KMS-11 (cell line): ENCODE measurements around the gene DEXI.

ENCODE experiments used
- H2AFZ ChIP-seq: fragments of 200-600 bp; sonication (generic); 2 replicates; pipeline ENCODE4 v1.6.1; 2016; ENCODE audit warnings: antibody characterized with exemption, mixed run types, low read depth
- H3K27ac ChIP-seq: fragments of 200-600 bp; sonication (generic); 2 replicates; pipeline ENCODE4 v1.6.1; 2016; ENCODE audit warnings: mild to moderate bottlenecking, mixed run types
- H3K27me3 ChIP-seq: fragments of 200-600 bp; sonication (generic); 2 replicates; pipeline ENCODE4 v1.6.1; 2017; ENCODE audit warnings: mild to moderate bottlenecking, low read depth, mixed run types, moderate library complexity; ENCODE audit not compliant: insufficient read depth
- H3K36me3 ChIP-seq: fragments of 200-600 bp; sonication (generic); 2 replicates; pipeline ENCODE4 v1.6.1; 2017; ENCODE audit warnings: mild to moderate bottlenecking, mixed run types; ENCODE audit not compliant: insufficient read depth
- H3K4me1 ChIP-seq: fragments of 200-600 bp; sonication (generic); 2 replicates; pipeline ENCODE4 v1.6.1; 2016; ENCODE audit warnings: mild to moderate bottlenecking, low read depth, mixed run types; ENCODE audit not compliant: poor library complexity, severe bottlenecking
- H3K4me2 ChIP-seq: fragments of 200-600 bp; sonication (generic); 2 replicates; pipeline ENCODE4 v1.7.0; 2016; ENCODE audit warnings: mild to moderate bottlenecking, mixed run types
- H3K4me3 ChIP-seq: fragments of 200-600 bp; sonication (generic); IDR thresholded peaks from 2 replicates; pipeline ENCODE4 v1.6.1; 2017; ENCODE audit warnings: low read depth, low read length, mixed read lengths; ENCODE audit not compliant: insufficient read depth
- H3K79me2 ChIP-seq: fragments of 200-600 bp; sonication (generic); 2 replicates; pipeline ENCODE4 v1.6.1; 2016; ENCODE audit warnings: low read depth, mixed run types; ENCODE audit not compliant: insufficient read depth
- H3K9ac ChIP-seq: fragments of 200-600 bp; sonication (generic); 2 replicates; pipeline ENCODE4 v1.6.1; 2016; ENCODE audit warnings: mild to moderate bottlenecking, mixed run types
- H4K20me1 ChIP-seq: fragments of 200-600 bp; sonication (generic); 2 replicates; pipeline ENCODE4 v1.6.1; 2016; ENCODE audit warnings: mild to moderate bottlenecking, mixed run types; ENCODE audit not compliant: insufficient read depth
- TF ChIP-seq, protein P1 (sequence below): fragments of 200-600 bp; sonication (generic); conservative IDR thresholded peaks from 2 replicates; pipeline ENCODE4 v1.6.1; 2017; ENCODE audit warnings: low read depth, mild to moderate bottlenecking, antibody characterized with exemption, low read length, moderate library complexity, mixed read lengths

The DEXI gene

DNA sequence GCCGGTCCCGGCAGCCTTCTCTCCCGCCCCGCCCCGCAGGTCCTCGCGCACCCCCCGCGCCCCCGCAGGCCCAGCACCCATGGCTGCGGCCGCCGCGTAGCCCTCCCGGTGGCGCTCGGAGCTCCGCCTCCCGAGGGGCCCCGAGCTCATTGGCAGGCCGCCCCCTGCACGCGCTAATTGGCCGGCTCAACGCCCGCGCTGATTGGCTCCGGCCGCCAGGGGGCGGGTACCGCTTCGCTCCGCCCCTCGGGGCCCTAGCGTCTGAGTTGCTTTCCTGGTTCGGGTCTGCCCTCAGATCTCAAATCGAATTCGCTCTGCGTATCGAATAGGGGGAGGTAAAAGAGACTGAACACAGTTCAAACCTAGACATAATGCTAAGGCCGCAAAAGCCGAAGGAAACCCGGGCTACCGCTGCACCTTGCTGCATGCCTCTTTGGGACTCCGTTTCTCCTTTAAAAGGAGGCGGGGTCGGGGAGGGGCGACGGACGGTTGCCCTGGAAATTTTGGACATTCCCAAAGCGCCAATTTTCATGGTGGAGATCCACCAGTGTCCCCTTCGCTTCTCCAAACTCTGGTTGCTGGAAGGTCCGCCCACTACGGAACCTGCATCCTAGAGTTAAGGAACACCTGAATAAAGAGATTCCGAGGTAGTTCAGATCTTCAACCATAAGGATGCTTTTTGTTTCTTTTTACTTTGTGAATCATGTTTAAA is at the start of gene DEXI:
DEXI (minus strand) TSS at position 117 of the 712 bp plus-strand sequence. CDS start 463 bp downstream, outside the sequence.
- TF ChIP-seq, protein P1, sequence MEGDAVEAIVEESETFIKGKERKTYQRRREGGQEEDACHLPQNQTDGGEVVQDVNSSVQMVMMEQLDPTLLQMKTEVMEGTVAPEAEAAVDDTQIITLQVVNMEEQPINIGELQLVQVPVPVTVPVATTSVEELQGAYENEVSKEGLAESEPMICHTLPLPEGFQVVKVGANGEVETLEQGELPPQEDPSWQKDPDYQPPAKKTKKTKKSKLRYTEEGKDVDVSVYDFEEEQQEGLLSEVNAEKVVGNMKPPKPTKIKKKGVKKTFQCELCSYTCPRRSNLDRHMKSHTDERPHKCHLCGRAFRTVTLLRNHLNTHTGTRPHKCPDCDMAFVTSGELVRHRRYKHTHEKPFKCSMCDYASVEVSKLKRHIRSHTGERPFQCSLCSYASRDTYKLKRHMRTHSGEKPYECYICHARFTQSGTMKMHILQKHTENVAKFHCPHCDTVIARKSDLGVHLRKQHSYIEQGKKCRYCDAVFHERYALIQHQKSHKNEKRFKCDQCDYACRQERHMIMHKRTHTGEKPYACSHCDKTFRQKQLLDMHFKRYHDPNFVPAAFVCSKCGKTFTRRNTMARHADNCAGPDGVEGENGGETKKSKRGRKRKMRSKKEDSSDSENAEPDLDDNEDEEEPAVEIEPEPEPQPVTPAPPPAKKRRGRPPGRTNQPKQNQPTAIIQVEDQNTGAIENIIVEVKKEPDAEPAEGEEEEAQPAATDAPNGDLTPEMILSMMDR, result peak; percentile 67
- peaks cover 54% of the 10 kb centered on the region; the same call in 1 of the 2 replicates for H3K79me2 ChIP-seq
- peaks cover 59% of the 10 kb centered on the region for H3K4me1 ChIP-seq
- H3K36me3 ChIP-seq, result no peaks in the 10 kb centered on the region
- no peak within 1 kb of the TSS for H3K27ac ChIP-seq
- peak within 1 kb of the TSS; percentile 48; the same call in 1 of the 2 replicates for H3K9ac ChIP-seq
- peak within 1 kb of the TSS; percentile 89 for H3K4me2 ChIP-seq
- no peaks in the 10 kb centered on the region for H3K27me3 ChIP-seq
- no peak within 1 kb of the TSS for H3K4me3 ChIP-seq
- H2AFZ ChIP-seq, result peak within 1 kb of the TSS; percentile 72
- no peaks in the 10 kb centered on the region; the same call in 1 of the 2 replicates for H4K20me1 ChIP-seq

DNA sequence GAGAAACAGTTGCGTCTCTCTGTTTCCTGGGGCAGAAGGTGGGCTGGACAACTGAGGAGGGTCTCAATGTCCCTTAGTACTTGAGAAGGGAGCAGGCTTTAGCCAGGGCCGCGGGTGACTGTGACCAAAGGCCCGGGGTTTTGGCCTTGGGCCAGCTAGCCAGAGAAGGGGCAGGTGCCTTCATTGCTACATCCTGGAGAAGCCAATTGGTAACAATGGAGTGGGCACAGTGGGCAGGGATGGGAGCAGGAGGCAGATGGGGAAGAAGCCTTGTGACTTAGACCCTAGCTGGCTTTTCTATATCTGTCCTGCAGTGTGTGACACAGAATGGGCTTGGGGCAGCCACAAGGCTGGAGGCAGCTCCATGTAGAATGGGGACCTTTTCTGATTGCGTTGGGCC is 48.1 kb upstream of the DEXI start:
- H4K20me1 ChIP-seq, result no peaks in the 10 kb centered on the region
- no peak overlapping the region for H3K9ac ChIP-seq
- no peaks in the 10 kb centered on the region; the same call in 1 of the 2 replicates for H3K36me3 ChIP-seq
- H3K27me3 ChIP-seq, result no peaks in the 10 kb centered on the region
- no peak overlapping the region for H3K4me2 ChIP-seq
- H3K4me1 ChIP-seq, result no peaks in the 10 kb centered on the region
- TF ChIP-seq, protein P1, result no peak
- no peak overlapping the region for H3K4me3 ChIP-seq
- H2AFZ ChIP-seq, result no peak overlapping the region
- H3K27ac ChIP-seq, result no peak overlapping the region
- no peaks in the 10 kb centered on the region for H3K79me2 ChIP-seq

DNA sequence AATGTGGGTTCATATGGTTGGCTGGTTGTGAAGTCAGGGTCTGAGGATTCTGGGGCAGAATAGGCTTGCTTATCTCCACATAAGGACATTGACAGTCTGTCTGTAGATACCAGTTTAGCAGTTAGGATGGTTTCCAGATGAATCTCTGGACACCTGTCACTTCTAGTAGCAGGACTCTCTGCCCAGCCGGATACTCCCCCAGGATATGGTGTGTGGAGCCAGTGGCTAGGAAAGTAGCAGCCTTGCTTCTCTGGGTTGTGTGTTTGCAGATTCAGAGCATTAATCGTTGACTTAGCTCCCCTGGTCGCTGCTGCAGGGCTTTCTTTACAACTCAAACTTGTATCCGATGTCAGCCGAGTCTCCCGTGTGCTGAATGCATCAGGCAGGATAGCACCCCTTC is 47.3 kb upstream of the DEXI start:
- Histone ChIP-seq H3K4me2 (no peak overlapping the region), H3K4me1 (peaks cover 1% of the 10 kb centered on the region), H2AFZ (no peak overlapping the region), H3K79me2 (no peaks in the 10 kb centered on the region), H3K9ac (no peak overlapping the region), H4K20me1 (no peaks in the 10 kb centered on the region), H3K4me3 (no peak overlapping the region), H3K36me3 (no peaks in the 10 kb centered on the region; the same call in 1 of the 2 replicates), H3K27ac (no peak overlapping the region), H3K27me3 (no peaks in the 10 kb centered on the region)
- TF ChIP-seq, protein P1, result no peak

DNA sequence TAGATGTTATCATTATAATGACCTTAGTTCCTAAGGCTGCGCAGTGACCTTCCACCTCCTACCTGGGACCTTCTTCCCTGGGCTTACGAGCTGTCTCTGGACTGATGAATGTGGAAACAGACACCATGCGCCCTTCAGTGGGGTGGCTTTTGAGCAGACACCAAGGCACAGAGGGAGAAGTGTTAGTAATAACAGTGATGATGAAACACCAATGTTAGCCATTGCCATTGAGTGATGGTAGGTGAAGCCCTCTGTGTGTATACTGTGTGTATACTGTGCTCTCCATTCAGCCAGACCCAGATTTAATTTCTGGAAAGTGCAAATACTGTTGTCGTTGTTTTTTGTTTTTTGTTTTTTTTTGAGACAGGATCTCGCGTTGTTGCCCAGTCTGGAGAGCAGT is 46.6 kb upstream of the DEXI start:
- no peaks in the 10 kb centered on the region for H3K79me2 ChIP-seq
- H3K36me3 ChIP-seq, result no peaks in the 10 kb centered on the region; the same call in 1 of the 2 replicates
- no peak overlapping the region for H3K4me2 ChIP-seq
- TF ChIP-seq, protein P1, result no peak; the same call in 1 of the 2 replicates
- no peak overlapping the region for H3K27ac ChIP-seq
- H3K4me3 ChIP-seq, result no peak overlapping the region
- peaks cover 7% of the 10 kb centered on the region for H3K4me1 ChIP-seq
- no peaks in the 10 kb centered on the region for H4K20me1 ChIP-seq
- H3K27me3 ChIP-seq, result no peaks in the 10 kb centered on the region
- no peak overlapping the region for H3K9ac ChIP-seq
- H2AFZ ChIP-seq, result no peak overlapping the region
